Retinal pigment epithelial cell (primary cell): Measurements from ENCODE around the gene RRP1.

Experiments used
- DNase-seq: peaks from one replicate; pipeline ENCODE4 v3.0.0-alpha.2; 2010; ENCODE audit warnings: low read depth
- H3K4me3 ChIP-seq: 2 replicates; pipeline ENCODE4 v1.5.1; 2011; ENCODE audit warnings: mild to moderate bottlenecking, low read length, control low read depth, moderate library complexity
- CTCF ChIP-seq: conservative IDR thresholded peaks from 2 replicates; pipeline ENCODE4 v1.5.1; 2011; ENCODE audit warnings: low read depth, low read length, control low read depth, inconsistent platforms

The RRP1 gene

GRCh38 chr21:43745772-43746517, 43.4 kb upstream of the RRP1 start:
- DNase-seq: no peak
- no peak for TF ChIP-seq CTCF
- no peak overlapping the region for H3K4me3 ChIP-seq

GRCh38 chr21:43748622-43749021, 40.8 kb upstream of the RRP1 start:
- no peak for DNase-seq
- H3K4me3 ChIP-seq: no peak overlapping the region
- no peak for TF ChIP-seq CTCF

- no peak for DNase-seq
- TF ChIP-seq CTCF: no peak
- no peak overlapping the region for H3K4me3 ChIP-seq
Observed at GRCh38 chr21:43749651-43750262, 39.6 kb upstream of the RRP1 start.

GRCh38 chr21:43750339-43751033, 38.9 kb upstream of the RRP1 start:
- H3K4me3 ChIP-seq: no peak overlapping the region
- no peak for DNase-seq
- TF ChIP-seq CTCF: no peak

GRCh38 chr21:43751955-43752591, 37.3 kb upstream of the RRP1 start:
- no peak for DNase-seq
- TF ChIP-seq CTCF: no peak
- no peak overlapping the region for H3K4me3 ChIP-seq

- no peak for TF ChIP-seq CTCF
- H3K4me3 ChIP-seq: no peak overlapping the region
- no peak for DNase-seq
Observed at GRCh38 chr21:43752758-43753438, 36.5 kb upstream of the RRP1 start.
